Lung (tissue), 12 donors: Measurements from ENCODE around the gene PSMD13. TPM values are rescaled to one million over a fixed set of nuclear protein-coding genes. Genes with fewer than 3 reads are reported as not detected.

Experiments used
- ATAC-seq: fragments of 200-7000 bp; cut with Tn5 transposase; one replicate; pipeline ENCODE4 v1.9.1; 2020; ENCODE audit warnings: moderate number of reproducible peaks; ENCODE audit not compliant: insufficient read depth, low FRiP score
- DNase-seq, 3 donors: peaks; one replicate each; pipeline ENCODE4 v3.0.0-alpha.2; 2013 to 2017
- H3K27ac ChIP-seq, 2 donors: one replicate each; pipeline ENCODE4 v1.5.1; 2013; ENCODE audit warnings: mild to moderate bottlenecking in 2 of 2, moderate library complexity in 2 of 2, control low read depth in 1 of 2, inconsistent platforms in 1 of 2, low read depth in 1 of 2, low read length in 1 of 2
- H3K27me3 ChIP-seq, 3 donors: one replicate each; pipeline ENCODE4 v1.5.1; 2013; ENCODE audit warnings: low read length in 2 of 3; ENCODE audit not compliant: control insufficient read depth in 3 of 3, insufficient read depth in 3 of 3
- H3K36me3 ChIP-seq, 4 donors: one replicate each; pipeline ENCODE4 v1.5.1; 2013; ENCODE audit warnings: low read length in 4 of 4, mild to moderate bottlenecking in 1 of 4, moderate library complexity in 1 of 4; ENCODE audit not compliant: control insufficient read depth in 4 of 4, insufficient read depth in 4 of 4
- H3K4me1 ChIP-seq, 5 donors: one replicate each; pipeline ENCODE4 v1.5.1; 2013; ENCODE audit warnings: low read length in 5 of 5, mild to moderate bottlenecking in 2 of 5, moderate library complexity in 1 of 5; ENCODE audit not compliant: control insufficient read depth in 5 of 5, insufficient read depth in 5 of 5
- H3K4me3 ChIP-seq: one replicate; pipeline ENCODE4 v1.5.1; 2013; ENCODE audit warnings: mild to moderate bottlenecking, control low read depth, moderate library complexity
- H3K9ac ChIP-seq, 2 donors: one replicate each; pipeline ENCODE4 v1.5.1; 2013; ENCODE audit warnings: low read length in 2 of 2, control low read depth in 1 of 2; ENCODE audit not compliant: insufficient read depth in 1 of 2
- H3K9me3 ChIP-seq, 4 donors: one replicate each; pipeline ENCODE4 v1.5.1; 2013; ENCODE audit warnings: low read length in 3 of 4, mild to moderate bottlenecking in 1 of 4, moderate library complexity in 1 of 4; ENCODE audit not compliant: control insufficient read depth in 4 of 4, insufficient read depth in 3 of 4
- WGBS, 2 donors: extraction: QIAGEN DNeasy Blood & Tissue Kit; methylation state at CpG; one replicate each; pipeline ENCODE4 v1.1.7; 2013; 5-methylcytosine and 5-hydroxymethylcytosine counted together
- polyA plus RNA-seq, 2 donors: library from polyadenylated mRNA; stranded (reverse); fragments of 200-250 nt; gene quantifications; one replicate each; pipeline ENCODE4 v1.2.1, GENCODE V29; 2013
- total RNA-seq, 2 donors: library from RNA; depleted of rRNA in 1 of 2; stranded (reverse); fragments of >200 nt in 1 of 2; gene quantifications; one replicate each; pipeline ENCODE4 v1.2.1, GENCODE V29; 2014 to 2021
- TF ChIP-seq, protein P1 (sequence below): IDR thresholded peaks from 2 replicates; pipeline ENCODE4 v1.5.1; 2012; ENCODE audit warnings: mild to moderate bottlenecking; ENCODE audit errors: control extremely low read depth, extremely low read depth
- donor health status: control.
- donor health status: control.
- donor health status: Bipolar disorder and iron deficiency.
- donor health status: healthy.
- donor health status: DM: yes; HTN: yes; CAD: no.

The PSMD13 gene
- total and polyA plus RNA-seq, 4 donors: 75.2 to 184 (median 145) TPM

DNA sequence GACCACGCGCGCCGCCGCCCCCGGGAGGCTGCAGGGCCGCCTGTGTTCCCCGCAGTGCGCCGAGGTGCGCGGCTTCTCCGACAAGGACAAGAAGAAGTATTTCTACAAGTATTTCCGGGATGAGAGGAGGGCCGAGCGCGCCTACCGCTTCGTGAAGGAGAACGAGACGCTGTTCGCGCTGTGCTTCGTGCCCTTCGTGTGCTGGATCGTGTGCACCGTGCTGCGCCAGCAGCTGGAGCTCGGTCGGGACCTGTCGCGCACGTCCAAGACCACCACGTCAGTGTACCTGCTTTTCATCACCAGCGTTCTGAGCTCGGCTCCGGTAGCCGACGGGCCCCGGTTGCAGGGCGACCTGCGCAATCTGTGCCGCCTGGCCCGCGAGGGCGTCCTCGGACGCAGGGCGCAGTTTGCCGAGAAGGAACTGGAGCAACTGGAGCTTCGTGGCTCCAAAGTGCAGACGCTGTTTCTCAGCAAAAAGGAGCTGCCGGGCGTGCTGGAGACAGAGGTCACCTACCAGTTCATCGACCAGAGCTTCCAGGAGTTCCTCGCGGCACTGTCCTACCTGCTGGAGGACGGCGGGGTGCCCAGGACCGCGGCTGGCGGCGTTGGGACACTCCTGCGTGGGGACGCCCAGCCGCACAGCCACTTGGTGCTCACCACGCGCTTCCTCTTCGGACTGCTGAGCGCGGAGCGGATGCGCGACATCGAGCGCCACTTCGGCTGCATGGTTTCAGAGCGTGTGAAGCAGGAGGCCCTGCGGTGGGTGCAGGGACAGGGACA is 44.1 kb downstream of the PSMD13 start:
- TF ChIP-seq, protein P1, sequence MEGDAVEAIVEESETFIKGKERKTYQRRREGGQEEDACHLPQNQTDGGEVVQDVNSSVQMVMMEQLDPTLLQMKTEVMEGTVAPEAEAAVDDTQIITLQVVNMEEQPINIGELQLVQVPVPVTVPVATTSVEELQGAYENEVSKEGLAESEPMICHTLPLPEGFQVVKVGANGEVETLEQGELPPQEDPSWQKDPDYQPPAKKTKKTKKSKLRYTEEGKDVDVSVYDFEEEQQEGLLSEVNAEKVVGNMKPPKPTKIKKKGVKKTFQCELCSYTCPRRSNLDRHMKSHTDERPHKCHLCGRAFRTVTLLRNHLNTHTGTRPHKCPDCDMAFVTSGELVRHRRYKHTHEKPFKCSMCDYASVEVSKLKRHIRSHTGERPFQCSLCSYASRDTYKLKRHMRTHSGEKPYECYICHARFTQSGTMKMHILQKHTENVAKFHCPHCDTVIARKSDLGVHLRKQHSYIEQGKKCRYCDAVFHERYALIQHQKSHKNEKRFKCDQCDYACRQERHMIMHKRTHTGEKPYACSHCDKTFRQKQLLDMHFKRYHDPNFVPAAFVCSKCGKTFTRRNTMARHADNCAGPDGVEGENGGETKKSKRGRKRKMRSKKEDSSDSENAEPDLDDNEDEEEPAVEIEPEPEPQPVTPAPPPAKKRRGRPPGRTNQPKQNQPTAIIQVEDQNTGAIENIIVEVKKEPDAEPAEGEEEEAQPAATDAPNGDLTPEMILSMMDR: no peak
- Histone ChIP-seq H3K27ac (peak overlapping the region in 1 of 2 donors; percentile 10), H3K4me1 (peaks cover 0 to 15% (median 0%) of the 10 kb centered on the region in 5 donors), H3K9ac (no peak overlapping the region), H3K36me3 (no peaks in the 10 kb centered on the region), H3K9me3 (no peaks in the 10 kb centered on the region), H3K27me3 (peaks cover 0 to 66% (median 36%) of the 10 kb centered on the region in 3 donors), H3K4me3 (no peak overlapping the region)
- 9 to 10% methylated on average over 79 of the region's 79 CpGs for WGBS, 2 donors
- ATAC-seq (no peak), DNase-seq (no peak)

DNA sequence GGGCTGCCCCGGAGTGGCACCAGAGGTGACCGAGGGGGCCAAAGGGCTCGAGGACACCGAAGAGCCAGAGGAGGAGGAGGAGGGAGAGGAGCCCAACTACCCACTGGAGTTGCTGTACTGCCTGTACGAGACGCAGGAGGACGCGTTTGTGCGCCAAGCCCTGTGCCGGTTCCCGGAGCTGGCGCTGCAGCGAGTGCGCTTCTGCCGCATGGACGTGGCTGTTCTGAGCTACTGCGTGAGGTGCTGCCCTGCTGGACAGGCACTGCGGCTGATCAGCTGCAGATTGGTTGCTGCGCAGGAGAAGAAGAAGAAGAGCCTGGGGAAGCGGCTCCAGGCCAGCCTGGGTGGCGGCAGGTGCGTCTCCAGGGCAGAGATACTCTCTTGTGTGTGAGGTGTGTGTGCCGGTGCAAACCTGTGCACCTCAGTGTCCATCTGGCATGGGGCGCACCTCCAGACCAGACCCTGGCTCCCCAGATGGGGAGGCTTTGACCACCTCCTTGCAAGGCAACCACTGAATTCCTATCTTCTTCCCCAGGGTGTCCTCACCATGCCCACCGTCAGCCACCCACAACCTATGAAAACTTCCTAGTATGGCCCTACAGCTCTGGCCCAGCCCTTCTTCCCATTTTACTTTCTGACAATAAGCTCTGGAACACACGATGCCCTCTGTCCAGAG is 44.8 kb downstream of the PSMD13 start:
- H3K27me3 ChIP-seq: peaks cover 0 to 65% (median 34%) of the 10 kb centered on the region in 3 donors
- WGBS, 2 donors: 37 to 54% methylated on average over 23 to 26 of the region's 26 CpGs
- no peak for ATAC-seq
- H3K36me3 ChIP-seq: no peaks in the 10 kb centered on the region
- no peak overlapping the region for H3K4me3 ChIP-seq
- H3K9me3 ChIP-seq: no peaks in the 10 kb centered on the region
- no peak overlapping the region for H3K27ac ChIP-seq
- no peak overlapping the region for H3K9ac ChIP-seq
- TF ChIP-seq, protein P1: no peak
- peaks cover 0 to 15% (median 0%) of the 10 kb centered on the region in 5 donors for H3K4me1 ChIP-seq
- DNase-seq: no peak

DNA sequence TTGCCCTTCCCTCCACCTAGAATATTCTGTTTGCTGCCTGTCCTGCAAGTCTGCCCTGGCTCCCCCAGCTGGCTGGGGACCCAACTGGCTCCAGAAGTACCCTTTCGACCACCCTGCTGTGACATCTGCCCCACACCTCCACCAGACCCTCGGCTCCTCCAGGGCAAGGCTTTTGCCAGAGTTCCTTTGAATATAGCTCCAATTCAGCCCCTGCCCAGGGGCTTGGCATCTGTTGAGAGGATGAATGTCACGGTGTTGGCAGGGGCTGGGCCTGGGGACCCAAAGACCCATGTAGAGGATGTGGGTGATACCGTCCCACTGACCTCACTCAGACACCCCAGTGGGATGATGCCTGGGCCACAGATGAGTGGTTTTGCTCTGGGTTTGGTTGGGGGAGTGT is 45.4 kb downstream of the PSMD13 start:
- no peak overlapping the region for H3K9ac ChIP-seq
- ATAC-seq (no peak), DNase-seq (no peak)
- no peaks in the 10 kb centered on the region for H3K36me3 ChIP-seq
- H3K4me3 ChIP-seq: no peak overlapping the region
- peaks cover 0 to 15% (median 0%) of the 10 kb centered on the region in 5 donors for H3K4me1 ChIP-seq
- peaks cover 0 to 62% (median 37%) of the 10 kb centered on the region in 3 donors for H3K27me3 ChIP-seq
- 67 to 69% methylated on average over 4 of the region's 4 CpGs for WGBS, 2 donors
- TF ChIP-seq, protein P1: no peak
- no peak overlapping the region for H3K27ac ChIP-seq
- no peaks in the 10 kb centered on the region for H3K9me3 ChIP-seq
